ENCODE results near the gene DGKE. TPM values are rescaled to one million over a fixed set of nuclear protein-coding genes. Genes with fewer than 3 reads are reported as not detected.

Gene DGKE
- total RNA-seq, 4 donors from 2014 or later, result 7.1 to 12.5 (median 11.1) TPM

DNA sequence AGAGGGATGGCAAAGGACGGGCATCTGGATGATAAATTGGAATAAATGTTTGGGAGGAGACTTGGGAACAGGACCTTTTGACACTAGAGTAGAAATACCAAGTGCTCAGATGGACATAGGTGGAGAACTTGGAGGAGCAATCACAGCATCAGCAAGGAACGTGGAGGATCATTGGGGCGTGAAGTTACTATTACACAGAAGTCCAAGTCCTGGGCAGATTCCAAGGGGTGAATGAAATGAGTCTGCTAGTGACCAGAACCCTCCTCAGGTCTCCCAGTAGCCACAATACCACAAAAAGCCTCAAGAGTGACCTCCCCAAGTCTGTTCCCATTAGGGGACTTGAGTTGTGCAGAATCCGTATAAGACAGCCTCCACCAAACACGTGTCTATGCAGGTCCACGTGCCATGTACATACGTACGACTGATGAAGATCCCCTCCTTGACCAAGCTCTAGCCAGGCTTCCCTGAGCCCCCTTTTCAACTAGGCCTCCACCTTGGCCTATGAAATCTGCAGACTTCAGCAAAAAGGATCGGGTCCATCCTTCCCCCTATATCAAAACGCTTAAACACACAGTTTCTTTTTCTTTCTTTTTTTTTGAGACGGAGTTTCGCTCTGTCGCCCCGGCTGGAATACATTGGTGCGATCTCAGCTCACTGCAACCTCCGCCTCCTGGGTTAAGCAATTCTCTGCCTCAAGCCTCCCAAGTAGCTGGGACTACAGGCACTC is 2.4 kb upstream of the DGKE start:
- H3K9me3 ChIP-seq, result no peaks in the 10 kb centered on the region
- H3K4me1 ChIP-seq, result peaks cover 11 to 46% (median 36%) of the 10 kb centered on the region in 4 donors
- H3K27ac ChIP-seq (replicated peaks in 1 of 4), result no peak overlapping the region
- no peak overlapping the region for H3K4me3 ChIP-seq
- no peaks in the 10 kb centered on the region for H3K27me3 ChIP-seq
- H3K36me3 ChIP-seq, result peaks cover 0 to 17% (median 4%) of the 10 kb centered on the region in 4 donors
- 95% methylated on average over 16 of the region's 16 CpGs for WGBS
- no peak for TF ChIP-seq POLR2A (IDR thresholded peaks at IDR 0.05; ENCODE audit: low read depth)
- TF ChIP-seq CTCF (IDR thresholded peaks at IDR 0.05), result no peak
- TF ChIP-seq EP300 (IDR thresholded peaks at IDR 0.05), result no peak
- no peak for TF ChIP-seq POLR2AphosphoS5 (IDR thresholded peaks at IDR 0.05)
- intact Hi-C loops (cut with DNase I), result no loop called here
- no peak for DNase-seq (ENCODE audit: extremely low spot score)

- intact Hi-C loops (cut with DNase I), result no loop called here
- TF ChIP-seq CTCF (IDR thresholded peaks at IDR 0.05) (no peak), EP300 (IDR thresholded peaks at IDR 0.05) (no peak), POLR2A (IDR thresholded peaks at IDR 0.05; ENCODE audit: low read depth) (no peak), POLR2AphosphoS5 (IDR thresholded peaks at IDR 0.05) (no peak)
- Histone ChIP-seq H3K36me3 (peaks cover 0 to 16% (median 4%) of the 10 kb centered on the region in 4 donors), H3K27me3 (no peaks in the 10 kb centered on the region), H3K9me3 (no peaks in the 10 kb centered on the region), H3K4me3 (peak overlapping the region; percentile 67 to 86 (median 78)), H3K4me1 (peaks cover 11 to 55% (median 45%) of the 10 kb centered on the region in 4 donors), H3K27ac (replicated peaks in 1 of 4) (no peak overlapping the region)
- WGBS, result 56% methylated on average over 4 of the region's 4 CpGs
- no peak for DNase-seq (ENCODE audit: extremely low spot score)
These were observed 1.5 kb upstream of the DGKE start for GRCh38 chr17:56832446-56832845.

- under 1% methylated on average over 28 of the region's 95 CpGs for WGBS
These were observed 718 bp upstream of the DGKE start for GRCh38 chr17:56833057-56833808.

More at GRCh38 chr17:56833057-56833808, 718 bp upstream of the DGKE start:
- Histone ChIP-seq H3K4me1 (peaks cover 11 to 63% (median 51%) of the 10 kb centered on the region in 4 donors), H3K9me3 (no peaks in the 10 kb centered on the region), H3K27me3 (no peaks in the 10 kb centered on the region), H3K36me3 (peaks cover 0 to 13% (median 4%) of the 10 kb centered on the region in 4 donors), H3K4me3 (peak overlapping the region; percentile 67 to 86 (median 78)), H3K27ac (replicated peaks in 1 of 4) (peak overlapping the region; percentile 88 to 94 (median 91))
- DNase-seq (ENCODE audit: extremely low spot score), result no peak
- TF ChIP-seq POLR2A (IDR thresholded peaks at IDR 0.05; ENCODE audit: low read depth), result no peak
- no peak for TF ChIP-seq CTCF (IDR thresholded peaks at IDR 0.05)
- peak in 1 of 2 donors; percentile 32 for TF ChIP-seq POLR2AphosphoS5 (IDR thresholded peaks at IDR 0.05)
- no peak for TF ChIP-seq EP300 (IDR thresholded peaks at IDR 0.05)
- intact Hi-C loops (cut with DNase I), result no loop called here
